Activated naive CD8-positive, alpha-beta T cell treated with anti-CD3 and anti-CD28 coated beads, Interleukin-2, amount 50 U/mL, for 16 hours (primary cell): Measurements from ENCODE around the gene SDK2.

Source experiments
- DNase-seq: peaks from one replicate; pipeline ENCODE4 v3.0.0-alpha.2; 2020; ENCODE audit warnings: low read depth, low spot score

The SDK2 gene

DNA sequence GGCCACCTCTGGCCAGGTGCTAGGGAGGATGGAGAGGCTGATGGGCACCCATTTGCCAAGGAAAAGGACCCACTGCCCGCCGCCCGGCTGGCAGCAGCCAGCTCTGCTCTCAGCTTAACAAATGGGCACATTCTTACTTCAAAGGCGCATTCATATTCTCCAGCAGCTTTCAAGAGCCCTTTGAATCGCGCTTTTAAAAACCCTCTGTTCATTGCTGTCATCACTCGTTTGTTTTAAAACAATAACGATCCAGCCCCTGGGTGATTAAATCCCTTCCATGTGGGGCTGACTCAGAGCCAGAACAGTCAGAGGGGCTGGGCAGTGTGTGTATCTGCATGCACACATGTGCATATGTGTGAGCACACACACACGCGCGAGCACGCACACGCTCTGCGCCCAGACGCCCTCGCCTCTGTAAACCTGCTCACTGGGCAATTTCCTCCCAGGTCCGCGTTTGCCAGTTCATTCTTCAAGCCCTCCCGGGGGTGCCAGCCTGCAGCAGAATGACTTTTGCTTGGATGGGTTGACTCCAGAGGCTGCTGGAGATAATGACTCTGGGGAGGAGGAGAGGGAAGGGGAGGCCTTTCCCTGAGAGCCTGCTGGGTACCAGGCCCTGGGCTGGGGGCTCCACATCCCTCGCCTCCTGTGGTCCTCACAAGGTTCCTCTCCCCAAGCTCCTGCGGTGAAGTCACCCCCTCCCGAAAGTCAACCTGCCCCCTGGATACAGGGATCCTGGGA lies 133.1 kb downstream of the SDK2 start:
- DNase-seq, result no peak

DNA sequence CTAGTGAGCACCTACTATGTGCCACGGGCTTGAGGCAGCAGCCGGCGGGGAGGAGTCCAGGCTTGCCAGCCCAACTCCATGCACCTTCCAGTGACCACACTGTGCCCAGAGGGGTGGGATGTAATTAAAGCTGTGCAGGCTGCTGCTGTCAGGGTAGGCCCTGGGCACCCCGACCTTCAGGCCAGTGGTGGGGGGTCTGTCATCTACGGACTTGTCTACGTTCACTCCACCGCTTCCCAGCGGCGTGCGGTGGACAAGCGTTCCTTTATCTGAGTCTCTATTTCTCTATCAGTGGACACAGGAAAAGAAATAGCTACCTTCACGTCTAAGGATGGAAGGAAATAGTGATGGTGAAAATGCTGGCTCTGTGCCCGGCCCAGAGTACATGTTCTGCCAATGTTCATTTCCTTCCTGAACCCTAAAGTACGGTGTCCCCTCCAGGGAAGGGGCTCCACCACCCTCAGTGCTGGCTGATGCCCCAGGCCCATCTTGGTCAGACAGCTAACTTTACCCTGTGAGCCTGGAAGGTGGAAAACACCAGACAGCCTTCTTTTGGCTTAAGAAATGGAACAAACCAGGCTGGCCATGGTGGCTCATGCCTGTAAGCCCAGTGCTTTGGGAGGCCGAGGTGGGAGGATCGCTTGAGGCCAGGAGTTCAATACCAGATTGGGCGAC lies 135.2 kb downstream of the SDK2 start:
- no peak for DNase-seq

DNA sequence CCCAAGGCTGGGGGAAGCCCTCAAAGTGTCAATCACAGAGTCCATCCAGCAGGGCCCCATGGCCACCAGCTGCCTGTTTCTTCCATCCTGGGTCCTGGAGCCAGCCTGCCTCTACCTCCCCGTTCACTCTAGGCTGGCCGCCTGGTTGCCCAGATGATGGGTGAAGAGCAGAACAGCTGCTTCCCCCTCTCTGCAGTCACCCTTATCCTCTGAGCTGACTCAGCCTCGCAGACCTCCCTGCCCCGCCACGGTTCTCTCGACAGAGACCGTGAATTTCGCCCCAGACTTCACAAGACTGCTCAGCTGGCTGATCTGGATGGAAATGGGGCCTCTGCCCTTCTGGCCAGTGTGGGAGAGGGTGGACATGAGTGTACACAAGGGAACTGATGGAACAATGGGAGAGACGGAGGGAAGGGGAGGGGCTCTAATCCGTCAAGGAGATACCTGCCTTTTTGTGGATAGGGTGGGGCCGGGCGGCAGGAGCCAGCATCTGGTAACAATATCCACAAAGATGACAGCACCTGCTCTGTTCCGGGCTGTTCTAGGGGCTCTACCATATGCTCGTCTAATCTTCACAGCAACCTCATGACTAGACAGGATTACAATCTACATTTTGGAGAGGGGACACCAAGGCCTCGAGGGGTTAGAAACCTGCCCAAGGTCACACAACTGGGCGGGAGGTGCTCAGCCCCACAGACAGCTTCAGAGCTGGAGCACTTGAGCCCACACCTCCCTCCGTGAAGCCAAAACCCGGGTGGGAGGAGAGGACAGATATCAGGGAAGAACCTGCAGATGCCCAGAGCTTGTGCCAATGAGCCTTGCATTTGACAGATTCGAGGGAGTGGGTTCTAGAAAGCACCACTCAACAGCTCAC lies 136.0 kb downstream of the SDK2 start:
- no peak for DNase-seq

DNA sequence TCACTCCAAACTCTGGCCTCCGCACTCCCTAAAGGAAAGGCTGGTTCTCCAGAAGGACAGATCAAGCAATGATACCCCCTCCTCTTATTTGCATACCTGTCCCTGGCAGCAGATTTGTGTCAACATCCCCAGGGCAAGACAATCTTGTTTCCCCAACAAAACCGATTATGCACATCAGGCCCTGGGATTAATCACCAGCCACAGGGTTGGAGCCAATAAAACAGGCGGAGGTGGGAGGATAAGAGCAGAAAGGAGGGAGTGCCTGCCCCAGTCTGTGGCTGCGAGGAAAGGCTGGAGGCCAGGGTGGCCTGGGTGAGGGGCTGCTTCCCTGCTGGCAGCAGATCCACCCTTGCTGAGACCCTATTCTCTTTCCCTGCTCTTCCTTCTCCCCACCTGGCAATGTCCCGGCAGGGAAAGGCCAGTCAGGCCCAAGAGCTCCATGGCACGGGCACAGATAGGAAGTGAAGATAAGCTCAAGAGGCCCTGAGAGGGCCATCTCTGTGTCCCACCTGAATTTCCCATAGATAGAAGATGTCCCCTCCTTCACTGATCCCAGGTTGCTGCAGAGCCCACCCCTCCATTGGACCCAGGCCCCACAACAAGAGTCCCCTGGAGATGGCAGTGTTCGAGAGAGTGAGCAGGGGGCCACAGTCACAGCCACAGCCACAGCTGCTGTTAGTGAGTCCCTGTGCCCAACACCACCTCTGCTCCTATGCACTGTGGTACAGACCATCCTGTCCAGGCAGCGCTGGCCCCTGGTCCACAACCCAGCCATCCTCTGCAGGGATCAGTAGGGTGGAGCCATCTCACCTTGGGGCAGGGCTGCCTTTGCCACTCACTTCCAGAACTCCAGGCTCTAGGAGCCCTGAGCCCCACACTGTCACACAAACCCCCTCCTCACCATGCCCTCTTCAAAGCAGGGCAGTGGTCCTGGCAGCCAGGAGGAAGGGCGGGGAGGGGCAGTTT lies 137.5 kb downstream of the SDK2 start:
- DNase-seq, result no peak

DNA sequence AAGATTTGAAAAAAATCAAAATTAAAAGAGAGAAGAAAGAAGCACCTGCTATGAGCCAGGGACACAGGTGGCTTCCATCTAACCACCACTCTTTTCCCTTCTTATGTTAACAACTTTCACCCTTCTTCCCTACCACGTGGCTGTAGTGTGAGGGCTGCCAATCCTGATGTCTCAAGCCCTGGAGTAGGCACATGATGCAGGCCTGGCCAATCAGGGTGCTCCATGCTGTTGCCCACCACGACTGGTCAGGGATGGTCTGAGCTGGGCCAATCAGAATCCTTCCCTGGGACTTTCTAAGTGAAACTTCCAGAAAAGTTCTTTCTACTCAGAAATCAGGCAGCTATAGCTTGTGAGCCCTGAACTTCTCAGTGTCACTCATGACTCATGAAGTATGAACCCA lies 140.7 kb downstream of the SDK2 start:
- no peak for DNase-seq

DNA sequence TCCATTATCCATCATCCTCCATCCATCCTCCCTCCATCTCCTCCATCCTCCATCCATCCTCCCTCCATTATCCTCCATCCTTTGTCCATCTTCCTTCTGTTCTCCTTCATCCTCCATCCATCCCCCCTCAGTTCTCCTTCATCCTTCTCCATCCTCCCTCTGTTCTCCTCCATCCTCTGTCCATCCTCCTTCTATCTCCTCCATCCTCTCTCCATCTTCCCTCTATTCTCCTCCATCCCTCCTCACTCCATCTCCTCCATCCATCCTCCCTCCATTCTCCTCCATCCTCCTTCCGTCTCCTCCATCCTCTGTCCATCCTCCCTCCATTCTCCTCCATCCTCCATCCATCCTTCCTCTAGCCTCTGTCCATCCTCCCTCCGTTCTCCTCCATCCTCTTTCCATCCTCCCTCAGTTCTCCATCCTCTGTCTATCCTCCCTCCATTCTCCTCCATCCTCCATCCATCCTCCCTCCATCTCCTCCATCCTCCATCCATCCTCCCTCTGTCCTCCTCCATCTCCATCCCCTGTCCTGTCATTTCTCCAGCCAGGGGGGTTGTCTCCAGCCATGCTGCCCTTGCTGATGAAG lies 143.7 kb downstream of the SDK2 start:
- DNase-seq, result no peak

DNA sequence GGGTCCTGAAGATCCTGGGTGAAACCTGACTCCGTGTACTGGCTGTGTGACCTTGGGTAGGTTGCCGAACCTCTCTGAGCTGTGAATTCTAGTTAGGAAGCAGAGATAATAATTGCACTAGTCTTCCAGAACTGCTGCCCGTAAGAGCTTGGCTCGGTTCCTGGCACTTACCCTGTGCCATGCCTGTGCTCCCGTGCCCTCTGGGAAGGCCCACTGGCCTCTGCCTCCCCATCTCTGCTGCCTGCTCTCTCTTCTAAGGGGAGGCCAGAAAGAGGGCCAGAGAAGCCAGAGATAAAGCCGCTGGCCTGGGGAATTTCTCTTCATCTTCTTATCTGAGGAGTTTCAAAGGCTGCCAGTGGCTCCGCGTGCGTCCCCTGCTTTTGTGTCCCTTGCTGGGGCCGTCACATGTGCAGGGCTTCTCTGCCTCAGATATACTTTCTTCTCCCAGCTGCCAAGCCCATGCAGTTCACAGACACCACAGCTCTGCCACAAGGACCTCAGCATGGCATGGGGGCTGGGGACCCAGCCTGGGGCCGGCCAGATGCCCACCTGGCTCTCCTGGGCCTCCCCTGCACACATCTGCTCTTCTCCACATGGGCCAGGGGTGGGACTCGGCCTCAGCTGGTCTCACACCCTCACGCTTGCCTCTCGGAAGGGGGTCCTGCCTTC lies 145.2 kb downstream of the SDK2 start:
- no peak for DNase-seq

DNA sequence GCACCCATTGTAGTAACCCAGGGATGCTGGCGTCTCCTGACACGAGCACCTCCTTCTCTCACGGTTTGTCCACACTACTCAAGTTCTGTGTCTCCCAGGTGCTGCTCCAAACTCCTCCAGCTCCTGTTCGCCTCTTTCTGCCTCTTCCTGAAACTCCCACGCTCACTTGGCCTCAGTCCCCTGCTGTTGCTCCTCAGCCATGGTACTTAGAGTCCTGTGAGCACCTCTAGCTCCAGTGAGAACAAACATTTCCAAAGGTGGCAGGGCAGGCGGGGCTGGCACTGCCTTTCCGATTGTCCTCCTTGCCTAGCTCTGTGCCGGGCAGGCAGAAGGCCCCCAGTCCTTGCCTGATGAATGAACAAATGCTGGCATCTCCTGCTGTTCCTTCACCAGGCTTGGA lies 146.1 kb downstream of the SDK2 start:
- no peak for DNase-seq

DNA sequence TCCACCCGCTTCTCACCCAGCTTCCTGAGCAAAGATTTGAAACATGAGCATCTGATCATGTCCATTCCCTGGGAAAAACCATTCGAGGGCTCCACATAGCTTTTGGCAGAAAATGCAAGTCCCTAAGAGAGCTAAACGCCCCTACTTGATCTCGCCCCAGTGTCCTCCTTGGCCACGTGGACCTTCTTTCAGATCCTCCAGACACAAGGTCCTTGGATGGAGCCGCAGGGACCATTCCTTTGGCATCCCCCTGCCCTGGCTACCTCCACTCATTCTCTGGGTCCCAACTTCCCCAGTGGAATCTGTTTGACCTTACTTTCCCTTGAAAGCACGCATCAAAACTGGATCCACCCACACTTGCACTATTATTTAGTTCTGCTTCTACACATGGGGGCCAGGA lies 146.5 kb downstream of the SDK2 start:
- DNase-seq, result no peak

DNA sequence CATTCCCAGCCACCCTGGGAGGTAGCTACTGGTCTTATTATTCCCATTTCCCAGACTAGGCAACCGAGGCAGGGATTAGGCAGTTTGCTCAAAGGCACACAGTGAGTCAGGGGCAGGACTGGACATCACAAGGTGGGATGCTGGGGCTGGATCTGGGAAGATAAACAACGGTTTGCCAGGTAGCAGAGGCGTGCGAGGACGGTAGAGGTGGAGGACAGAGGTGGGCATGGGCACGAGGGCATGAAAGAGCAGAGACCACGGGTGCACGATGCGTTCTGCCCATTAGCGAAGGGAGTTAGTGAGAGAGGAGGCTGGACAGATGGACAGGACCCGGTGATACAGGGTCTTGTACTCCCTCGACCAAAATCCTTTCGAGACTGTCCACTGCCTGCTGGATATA lies 148.0 kb downstream of the SDK2 start:
- no peak for DNase-seq

DNA sequence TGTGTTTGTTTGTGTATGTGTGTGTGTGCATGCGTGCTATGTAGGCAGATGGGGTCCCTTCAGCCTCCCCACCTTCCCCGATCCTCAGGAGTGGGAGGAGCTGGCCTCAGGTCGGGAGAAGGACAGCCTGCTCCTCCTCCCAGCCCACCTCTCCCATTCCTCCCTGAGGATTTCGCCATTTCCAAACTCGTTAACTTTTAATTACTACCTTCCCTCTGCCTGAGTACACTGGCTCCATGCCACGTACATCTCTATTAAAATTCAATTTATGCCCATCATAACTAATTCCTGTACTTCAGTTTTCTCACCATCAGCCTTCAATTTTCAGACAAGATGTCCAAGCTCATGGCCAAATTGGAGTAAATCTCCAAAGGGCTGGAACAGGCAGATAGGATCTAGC lies 148.6 kb downstream of the SDK2 start:
- no peak for DNase-seq

DNA sequence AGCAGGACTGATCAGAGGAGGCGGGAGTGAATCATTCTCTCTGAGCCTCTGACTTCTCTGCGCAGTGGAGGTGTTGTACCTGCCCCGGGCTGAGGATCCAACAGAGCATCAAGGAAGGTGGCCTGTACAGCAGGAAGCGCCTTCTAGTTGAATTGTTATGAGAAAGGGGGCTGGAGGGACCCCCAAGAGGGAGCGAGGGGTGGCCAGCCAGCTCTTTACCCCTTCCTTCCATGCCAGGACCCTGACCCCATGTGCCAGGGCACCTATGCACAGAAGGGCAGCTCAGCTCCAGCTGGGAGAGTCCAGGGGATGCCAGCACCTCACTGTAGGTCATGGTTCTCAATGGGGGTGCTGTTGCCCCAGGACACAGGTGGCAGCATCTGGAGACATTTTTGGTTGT lies 149.3 kb downstream of the SDK2 start:
- DNase-seq, result no peak

DNA sequence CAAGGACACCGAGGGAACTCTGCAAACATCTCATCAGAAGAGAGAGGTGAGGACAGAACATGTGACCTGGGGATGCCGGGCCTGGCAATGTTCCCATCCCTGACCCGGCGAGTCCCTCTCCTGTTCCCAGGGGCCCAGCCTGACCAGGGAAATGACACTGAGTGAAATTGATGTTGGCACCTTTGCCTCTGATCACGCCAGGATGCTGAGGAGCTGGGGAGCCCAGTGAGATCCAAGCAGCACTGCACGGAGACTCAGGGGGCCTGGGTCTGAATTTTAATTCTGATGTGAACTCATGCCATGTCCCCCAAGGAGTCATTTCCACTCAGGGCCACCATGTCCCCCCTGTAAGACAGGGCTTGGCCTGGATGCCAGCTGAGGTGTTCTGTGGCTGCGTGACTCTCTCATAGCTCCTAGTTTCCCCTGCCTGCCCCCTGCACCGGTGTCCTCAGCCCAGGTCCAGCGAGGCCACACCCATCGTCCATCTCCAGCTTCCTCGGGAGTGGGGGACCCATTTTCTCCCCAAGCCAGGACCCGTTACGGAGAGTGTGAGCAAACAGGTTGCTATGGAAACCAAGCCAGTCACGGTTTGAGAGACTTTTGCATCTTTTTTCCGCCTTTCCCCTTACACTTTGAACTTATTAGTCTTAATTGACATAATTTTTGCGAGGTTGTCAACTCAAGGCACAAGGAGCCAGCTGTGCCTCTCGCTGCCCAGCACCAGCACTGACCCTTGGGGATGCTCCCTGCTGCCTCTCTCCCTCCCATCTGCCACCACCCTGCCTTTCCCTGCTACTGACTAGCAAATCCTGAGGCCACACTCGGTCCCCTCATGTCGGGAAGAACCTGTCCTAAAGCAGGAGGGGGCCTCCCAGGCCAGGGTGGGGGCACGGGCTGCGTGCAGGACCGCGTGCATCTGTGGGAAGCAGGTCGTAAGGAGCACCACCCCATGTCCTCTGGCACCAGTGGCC lies 150.0 kb downstream of the SDK2 start:
- DNase-seq, result no peak

DNA sequence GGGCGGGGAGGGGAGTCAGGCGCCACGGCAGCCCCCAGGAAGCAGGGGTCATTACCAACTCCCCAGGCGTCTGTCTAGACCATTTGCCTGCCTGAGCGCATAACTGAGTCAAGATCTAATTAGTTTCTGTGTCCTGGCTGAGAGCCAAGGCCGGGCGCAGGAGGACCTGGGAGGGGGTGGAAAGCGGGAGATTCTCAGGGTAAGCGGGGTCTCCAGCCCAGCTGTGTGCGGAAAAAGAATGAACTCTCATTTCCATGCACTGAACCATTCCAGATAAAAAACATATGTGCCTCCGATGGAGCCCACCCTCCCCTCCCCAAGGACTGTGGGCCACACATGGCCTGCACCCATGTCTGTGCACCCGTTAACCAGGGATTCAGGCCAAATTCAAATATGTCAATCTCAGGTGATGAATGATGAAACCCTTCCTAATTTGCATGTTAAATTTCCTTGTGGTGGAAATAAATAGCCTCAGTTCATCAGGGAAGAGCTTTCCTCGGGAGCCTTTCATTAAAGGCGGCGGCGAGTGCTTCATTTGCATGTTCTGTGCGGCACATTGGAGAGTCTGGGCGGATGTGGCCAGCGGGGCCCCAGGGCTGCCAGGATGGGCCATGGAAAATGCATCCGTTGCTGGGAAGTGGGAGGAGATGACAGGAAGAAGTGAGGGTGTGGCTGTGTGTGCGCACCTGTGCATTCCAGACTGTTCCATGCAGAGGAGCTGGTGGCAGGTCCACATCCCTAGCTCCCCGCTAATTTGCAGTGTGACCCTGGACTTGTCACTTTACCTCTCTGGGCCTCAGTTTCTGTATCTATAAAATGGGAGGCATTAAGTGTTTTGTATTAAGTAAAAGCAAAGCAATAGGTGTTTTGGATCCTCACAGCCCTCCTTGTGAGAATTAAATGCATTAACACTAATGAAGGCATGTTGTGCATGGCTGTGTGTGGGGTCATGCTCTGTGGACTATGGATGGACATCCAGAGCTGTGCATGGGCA lies 151.1 kb downstream of the SDK2 start:
- no peak for DNase-seq

DNA sequence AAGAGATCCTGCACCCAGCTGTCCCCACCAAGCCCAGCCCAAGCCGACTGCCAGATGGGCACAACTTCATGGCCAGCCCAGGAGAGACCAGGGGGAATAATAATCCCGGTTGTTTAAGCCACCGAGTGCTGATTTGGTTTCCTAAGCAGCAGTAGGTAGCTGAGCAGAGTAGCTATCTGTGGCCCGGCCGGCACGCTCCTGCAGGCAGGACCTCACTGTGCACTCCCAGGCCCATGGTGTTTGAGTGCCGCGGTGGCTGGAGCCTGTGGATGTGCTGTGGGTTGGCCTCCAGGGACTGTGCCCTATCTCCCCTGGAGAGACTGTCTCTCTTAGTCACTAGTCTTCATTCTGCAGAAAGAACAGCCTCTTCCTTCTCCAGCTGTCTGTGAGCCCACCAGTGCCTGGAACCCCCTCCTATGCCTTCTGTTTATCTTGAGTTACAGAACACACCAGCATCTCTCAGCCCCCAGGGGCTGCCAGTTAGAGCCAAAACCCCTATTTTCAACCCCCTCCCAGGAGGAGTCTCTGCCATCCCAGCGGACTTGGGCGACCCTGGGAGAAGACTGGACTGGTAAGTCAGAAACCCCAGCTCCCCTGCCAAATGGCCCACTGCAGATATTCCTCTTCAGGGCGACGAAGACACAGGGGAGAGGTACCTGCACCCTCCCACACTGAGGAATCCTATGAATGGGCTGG lies 152.0 kb downstream of the SDK2 start:
- DNase-seq, result no peak

DNA sequence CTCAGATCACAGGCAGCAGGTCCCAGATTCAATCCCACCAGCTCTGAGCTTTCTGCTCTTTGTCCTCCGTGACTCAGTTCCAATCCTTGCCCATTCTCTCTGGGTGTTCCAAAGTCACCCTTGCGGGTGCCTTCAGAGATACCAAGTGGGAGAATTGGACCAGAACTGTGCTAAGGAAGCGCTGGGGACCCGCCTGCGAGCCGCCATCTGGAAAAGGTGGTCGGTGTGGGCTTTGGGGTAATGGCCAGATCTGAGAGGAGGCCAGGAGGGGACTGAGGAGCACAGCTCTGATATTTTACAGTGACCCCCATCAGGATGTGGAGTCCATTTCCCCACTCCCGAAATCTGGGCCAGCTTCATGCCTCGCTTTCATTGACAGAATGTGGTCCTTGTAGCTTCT lies 152.6 kb downstream of the SDK2 start:
- DNase-seq, result no peak

DNA sequence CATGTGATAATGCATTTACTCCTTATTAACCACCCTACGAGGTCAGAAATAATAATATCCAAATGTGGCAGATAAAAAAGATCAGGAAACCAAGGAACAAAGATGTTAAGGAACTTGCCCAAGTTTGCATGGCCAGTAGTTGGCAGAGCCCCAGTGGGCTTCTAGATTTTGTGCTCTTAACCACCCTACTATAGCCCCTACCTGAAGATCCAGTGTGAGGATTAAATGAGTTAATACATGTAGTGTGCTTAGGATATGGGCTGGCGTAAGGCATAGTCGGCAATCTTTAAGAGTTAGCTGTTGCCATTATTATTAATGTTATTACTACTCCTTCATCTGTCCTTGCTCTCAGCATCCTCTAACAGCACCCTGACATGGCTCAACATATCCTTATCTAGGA lies 153.4 kb downstream of the SDK2 start:
- DNase-seq, result no peak
